HG02588 (cell line): ENCODE measurements around the gene RADIL.
A peak's percentile ranks its signal among the peaks of the same experiment; 100 is the strongest.

Experiments used
- ATAC-seq: cut with Tn5 transposase; IDR thresholded peaks from one replicate; pipeline ENCODE4 v1.9.1; 2021; ENCODE audit warnings: mild to moderate bottlenecking, moderate library complexity; ENCODE audit not compliant: unreplicated experiment

The RADIL gene

DNA sequence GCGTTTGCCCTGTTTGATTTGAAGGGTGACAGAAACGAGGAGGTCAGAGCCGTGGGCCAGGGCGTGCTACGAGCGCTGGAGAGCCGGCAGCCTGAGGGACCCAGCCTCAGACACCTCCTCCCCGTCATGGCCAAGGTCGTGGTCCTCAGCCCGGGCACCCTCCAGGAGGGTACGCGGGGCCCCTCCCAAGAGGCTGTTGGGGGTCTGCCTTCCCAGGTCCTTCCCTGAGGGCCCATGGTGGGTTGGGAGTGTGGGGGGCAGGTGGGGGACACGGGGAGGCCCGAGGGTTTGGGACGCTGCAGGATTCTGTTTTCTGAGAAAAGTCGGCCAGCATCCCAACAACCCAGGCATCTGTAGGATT, 100.2 kb downstream of the RADIL start:
- no peak for ATAC-seq

DNA sequence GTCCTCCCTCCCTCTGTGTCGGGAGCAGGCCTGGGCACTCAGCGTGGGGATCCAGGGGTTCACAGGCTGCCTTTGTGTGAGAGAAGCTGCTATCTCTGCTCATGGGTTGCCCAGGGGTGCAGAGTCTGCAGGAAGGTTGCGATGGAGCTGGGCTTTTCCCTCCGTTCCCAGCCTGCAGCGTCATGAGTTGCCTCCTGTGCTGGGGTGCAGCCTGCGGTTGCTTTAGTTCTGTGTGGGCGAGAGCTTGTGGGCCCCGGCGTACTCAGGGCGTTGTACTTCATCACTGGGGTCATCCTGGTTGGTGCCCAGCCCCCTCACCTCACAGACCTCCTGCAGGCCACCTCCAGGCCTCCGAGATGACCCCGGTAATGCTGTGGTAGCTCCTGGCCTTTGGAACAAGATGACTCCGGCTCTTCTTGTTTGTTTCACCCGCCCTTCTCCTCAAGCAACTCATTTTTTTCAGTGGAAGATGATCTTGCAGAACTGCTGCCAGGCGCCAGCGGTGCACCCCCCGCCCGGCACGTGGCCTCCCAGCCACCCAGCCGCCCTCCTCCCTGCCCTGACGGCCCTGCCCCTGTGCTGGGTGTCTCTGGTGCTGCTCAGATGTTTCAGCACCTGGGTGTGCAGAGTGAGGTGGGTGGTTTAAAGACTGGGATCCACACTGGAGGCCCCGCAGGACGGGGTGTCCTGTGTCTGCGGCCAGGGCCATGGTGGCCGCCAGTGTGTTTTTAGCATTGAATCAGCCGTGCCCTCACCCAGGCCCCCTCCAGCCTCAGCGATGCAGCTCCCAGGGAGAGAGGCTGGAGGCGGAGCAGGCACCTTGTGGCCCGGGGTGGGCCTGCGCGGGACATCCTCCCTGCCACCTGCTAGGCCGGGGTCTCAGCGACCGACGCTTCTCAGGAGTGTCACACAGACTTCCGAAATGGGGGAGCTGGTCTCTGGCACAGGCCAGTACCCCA, 100.9 kb downstream of the RADIL start:
- ATAC-seq = no peak

DNA sequence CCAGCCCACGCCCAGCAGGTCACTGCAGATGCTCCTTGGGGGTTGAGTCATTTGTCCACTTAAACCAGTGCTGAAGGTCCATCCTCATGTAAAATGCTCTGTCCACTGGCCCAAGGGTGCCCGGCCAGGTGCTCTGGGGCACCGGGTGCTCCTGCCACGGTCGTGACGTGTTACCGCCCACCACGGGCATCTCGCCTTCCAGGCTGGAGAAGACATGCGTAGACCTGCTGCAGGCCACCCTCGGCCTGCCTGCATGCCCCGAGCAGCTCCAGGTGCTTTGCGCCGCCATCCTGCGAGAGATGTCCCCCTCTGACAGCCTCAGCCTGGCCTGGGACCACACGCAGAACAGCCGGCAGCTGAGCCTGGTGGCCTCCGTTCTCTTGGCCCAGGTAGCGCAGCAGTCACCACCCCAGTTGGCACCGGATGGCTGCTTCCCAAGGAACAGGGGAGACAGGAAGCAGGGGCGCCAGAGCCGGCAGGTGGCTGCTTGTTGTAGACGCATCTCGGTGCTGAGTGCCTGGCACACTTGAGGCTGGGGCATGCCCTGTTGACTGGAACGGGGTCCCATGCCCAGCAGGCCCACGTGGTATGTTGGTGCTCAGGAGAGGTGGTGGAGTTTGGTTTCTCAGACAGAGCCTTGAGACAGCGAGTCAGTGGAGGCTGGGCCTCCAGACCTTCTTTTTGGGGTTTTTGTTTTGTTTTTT, 102.0 kb downstream of the RADIL start:
- no peak for ATAC-seq

DNA sequence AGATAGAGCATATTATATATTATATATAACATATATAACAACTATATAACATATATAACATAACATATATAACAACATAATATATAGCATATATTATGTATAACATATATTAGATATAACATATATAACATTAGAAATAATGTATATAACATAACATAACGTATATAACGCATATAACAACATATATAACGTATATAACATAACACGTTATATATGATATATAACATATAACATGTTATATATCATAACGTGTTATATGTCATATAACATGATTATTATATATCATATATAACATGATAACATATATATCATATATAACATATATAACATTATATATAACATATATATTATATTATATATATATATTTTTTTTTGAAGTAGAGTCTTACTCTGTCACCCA, 104.4 kb downstream of the RADIL start:
- ATAC-seq = no peak

DNA sequence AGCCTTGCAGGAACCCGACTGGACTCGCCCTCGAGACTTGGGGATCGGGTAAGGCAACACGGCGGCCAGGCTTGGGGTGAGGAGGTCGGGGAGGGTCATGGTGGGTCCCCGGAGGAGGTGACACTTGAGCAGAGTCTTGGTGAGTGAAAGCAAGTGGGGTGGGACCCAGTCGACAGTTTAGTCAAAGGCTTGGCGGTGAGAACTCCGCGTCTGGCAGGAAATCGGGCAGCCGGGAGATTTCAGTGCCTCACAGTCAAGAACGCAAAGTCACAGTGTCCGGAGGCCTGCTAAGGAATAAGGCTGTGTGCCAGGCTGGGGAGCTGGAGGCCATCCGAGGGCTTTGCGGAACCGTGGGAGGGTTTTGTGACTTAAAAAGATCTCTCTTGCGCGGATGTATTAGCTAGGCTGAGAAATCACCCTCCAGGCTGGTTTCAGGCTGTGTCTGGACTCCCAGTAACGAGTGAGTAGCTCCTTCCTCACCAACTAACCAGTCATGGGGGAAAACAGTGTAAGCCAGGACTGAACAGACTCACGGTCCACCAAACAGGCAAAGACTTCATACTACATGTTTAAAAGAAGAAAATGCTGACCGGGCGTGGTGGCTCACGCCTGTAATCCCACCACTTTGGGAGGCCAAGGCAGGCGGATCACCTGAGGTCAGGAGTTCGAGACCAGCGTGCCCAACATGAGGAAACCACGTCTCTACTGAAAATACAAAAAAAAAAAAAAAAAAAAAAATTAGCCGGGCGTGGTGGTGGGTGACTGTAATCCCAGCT, 107.5 kb downstream of the RADIL start:
- ATAC-seq = no peak

DNA sequence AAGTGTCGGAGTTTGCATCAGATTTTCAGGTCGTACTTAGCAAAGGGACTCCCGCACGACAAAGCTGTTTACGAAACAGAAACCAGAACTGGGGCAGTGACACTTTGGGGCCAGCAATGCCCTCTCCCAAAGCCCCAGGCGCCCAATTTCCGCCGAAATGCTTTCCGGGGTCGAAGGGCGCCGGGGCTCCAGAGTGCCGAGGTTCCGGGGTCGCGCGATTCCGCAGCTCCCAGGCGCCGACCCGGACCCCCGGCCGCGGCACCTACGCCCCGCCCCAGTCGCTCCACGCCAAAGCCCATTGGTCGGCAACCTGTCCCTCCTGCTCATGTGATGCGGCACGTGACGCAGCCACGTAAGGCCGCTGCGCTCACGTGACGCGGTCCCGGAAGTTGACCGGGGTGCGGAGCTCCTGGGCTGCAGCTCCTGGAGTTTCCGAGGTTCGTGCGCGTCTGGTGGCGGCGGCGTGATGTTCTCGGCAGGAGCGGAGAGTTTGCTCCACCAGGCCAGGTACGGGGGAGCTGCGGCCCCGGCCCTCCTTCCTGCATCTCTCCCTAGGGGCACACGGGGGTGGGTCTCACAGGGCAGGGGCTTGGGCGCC, 108.2 kb downstream of the RADIL start, which contains the start of gene AP5Z1:
Gene AP5Z1, plus strand, starts transcription at position 374 of the 598 bp plus-strand sequence. Its CDS starts 93 bp downstream, at position 467.
- peak; percentile 92 for ATAC-seq

DNA sequence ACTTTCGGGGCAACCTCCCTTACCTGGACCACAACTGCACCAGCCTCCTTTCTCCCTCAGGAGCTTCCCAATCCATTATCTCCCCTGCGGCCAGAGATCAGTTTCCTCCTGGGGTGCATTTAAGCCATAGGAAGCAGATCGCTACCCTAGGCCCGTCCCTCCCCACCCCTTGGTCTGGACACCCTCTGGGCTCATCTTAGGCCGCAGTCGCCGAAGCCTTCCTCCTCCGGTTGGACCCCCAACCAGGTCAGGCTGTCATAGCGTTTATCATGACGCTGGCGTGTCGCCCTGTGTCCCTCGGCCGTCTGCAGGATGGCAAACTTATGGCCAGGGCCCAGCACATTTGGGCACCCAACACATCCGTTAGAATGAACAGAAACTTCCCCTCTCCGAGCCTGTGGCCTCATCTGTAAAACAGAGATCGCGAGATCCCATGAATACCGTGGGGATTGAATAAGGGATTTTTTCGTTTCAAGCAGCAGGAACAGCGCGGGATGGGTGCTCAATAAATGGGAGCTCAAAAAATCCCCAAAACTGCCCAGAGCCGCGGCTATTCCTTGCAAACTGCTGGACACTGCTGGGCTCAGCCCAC, 108.8 kb downstream of the RADIL start:
- peak; percentile 18 for ATAC-seq

DNA sequence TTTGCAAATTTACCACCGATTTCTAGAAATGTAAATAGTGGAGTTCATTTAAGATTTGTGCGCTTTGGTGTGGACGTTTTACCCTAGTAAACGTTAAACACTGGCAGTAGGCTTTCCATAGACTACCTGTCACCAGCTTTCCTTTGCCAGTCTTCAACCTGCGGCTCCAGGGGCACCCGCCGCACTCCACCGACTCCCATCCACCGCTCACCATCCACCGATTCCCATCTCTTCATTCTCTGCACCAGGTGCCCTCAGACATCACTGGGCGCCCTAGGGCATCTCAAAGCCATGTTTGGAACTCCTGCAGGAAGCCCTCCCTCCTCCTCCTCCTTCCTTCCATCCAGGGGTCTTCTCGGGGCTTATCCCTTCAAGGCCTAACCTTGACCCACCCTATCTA, 109.5 kb downstream of the RADIL start:
- no peak for ATAC-seq

DNA sequence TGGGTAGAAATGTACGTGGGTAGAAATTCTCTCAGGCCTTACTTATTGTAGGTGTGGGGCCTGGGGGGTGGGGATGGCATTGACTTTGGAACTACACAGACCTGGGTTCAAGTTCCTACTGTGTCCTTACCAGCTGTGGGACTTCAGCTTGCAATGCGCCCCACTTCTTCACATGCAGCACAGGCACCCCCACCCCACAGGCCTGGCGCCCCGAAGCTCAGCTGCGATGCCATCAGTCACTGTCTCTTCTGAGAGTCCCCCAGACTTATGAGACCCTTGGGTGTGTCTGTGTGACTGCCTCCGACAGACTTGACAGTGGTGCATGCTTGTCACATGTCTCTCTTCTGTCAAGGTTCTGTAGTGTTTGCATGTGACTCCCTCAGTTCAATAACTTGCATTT, 111.2 kb downstream of the RADIL start:
- ATAC-seq = no peak

DNA sequence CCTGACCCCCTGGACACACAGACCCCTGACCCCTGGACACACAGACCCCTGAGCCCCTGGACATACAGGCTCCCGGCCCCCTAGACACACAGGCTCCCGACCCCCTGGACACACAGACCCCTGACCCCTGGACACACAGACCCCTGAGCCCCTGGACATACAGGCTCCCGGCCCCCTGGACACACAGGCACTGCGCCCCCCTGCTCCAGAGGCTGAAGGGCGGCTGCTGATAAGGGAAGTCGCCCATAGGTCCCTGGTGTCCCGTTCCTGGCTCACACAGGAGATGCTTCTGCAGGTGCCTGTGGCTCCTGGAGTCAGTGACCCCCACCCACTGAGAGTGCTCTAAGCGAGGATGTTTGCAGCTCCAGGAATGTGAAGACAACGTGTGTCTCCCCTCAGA, 111.8 kb downstream of the RADIL start:
- no peak for ATAC-seq

DNA sequence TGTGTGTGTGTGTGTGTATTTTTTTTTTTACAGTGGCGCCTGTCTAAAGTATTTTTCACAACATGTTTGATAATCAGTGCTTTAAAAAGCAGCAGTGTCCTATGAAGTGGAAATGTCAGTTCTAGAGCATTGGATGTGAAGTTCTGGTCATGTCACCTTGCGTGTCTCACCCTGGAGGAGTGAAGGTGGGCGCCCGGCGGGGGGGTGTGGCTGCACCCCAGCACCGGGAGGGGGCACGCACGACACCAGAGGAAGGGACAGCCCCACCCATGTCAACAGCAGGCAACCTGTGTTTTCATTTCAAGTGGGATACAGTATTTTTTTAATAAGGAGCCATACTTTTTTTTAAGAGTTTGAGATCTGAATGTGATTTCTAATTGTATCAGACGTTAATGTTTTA, 112.6 kb downstream of the RADIL start:
- ATAC-seq = no peak

DNA sequence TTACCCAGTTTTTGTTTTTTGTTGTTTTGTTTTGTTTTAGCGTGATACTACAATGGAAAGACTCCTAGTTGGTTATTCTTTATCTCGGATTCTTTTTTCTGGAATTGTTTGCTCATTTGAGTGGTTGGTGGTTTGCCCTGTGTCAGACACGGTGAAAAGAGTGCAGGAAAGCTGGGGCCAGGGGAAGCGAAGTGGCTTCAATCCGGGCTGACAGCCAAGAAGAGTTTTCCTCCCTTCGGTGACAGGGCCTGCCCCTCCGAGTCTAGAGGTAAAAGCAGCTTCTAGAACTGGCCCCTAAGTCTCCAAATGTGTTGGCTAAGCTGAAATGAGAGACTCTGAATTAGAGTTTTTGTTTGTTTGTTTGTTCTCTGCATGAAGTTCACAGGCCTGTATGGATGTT, 113.8 kb downstream of the RADIL start:
- no peak for ATAC-seq

DNA sequence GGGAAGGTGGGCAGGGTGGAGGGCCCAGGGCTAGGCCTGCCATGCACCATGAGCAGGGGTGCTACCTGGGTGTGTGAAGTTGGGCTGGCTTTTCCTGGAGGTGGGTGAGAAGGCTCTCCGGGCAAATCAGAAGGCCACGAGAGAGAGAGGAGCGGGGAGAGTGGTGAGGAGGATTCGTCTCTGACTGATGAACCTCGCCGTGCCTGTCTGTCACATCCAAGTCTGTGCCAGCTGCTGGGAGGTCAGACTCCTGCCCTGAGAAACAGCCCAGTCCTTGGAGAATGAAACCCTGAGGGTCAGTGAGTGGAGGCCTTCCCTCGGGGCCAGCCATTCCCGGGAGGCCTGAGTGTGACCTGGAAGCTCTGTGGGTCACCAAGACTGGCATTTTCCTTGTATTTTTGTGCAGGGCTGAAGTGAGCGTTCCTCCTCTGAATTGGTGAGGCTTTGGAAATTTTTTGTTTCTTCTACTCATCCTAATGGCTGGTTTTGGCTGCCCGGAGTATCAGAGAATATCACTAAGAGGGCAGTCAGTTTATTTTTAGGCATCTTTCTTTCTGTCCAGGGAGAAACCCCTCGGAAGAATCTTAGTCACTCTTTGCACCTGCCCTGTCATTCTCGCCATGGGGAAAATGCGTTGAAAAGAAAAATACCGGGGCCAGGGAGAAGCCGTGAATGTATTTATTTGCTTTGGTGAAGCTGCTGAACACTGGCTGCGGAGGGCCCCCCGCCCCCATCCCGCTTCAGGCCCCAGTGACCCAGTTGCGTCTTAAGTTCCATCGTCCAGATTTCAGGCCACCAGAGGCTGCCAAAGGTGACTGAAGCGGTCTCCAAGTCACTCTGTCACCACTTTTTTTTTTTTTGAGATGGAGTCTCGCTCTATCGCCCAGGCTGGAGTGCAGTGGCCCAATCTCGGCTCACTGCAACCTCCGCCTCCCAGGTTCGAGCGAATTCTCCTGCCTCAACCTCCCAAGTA, 114.6 kb downstream of the RADIL start:
- no peak for ATAC-seq

DNA sequence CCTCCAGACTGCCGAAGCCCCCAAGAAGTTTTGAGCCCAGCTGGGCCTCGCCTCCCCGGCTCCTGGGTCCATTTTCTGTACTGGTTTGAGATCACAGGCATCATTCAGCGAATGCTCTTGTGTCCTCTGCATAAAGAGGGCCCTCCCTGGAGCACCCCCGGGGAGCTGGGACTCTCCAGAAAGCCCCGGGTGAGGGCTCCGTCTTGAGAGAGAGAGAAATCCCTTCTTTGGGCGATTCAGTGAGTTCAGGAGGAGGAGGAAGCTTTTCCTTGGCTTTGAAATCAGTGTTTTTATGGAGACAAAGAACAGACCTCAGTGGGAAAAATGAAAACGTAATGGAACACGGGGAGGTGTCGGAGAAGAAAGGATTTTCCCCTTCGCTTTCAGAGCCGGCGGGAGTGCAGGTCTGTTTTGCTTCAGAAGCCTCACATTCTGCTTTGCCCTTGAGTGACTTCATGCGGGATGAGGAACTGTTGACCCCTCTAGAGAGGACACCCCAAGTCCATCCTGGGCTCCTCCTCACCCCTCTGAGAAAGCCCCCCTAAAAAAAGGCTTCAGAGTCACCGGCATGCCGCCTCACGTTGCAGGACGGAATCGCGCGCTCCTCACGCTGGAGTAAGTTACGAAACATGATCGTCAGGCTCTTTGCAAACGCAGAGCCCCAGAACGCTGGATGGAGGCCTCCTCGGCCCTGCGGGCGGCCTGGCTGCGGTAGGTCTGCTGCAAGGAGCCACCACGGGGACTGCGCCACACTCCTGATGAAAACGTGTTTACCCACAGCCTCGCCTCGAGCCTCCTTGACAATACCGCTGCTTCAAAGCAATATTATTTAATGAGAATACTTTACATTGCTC, 116.6 kb downstream of the RADIL start:
- no peak for ATAC-seq

DNA sequence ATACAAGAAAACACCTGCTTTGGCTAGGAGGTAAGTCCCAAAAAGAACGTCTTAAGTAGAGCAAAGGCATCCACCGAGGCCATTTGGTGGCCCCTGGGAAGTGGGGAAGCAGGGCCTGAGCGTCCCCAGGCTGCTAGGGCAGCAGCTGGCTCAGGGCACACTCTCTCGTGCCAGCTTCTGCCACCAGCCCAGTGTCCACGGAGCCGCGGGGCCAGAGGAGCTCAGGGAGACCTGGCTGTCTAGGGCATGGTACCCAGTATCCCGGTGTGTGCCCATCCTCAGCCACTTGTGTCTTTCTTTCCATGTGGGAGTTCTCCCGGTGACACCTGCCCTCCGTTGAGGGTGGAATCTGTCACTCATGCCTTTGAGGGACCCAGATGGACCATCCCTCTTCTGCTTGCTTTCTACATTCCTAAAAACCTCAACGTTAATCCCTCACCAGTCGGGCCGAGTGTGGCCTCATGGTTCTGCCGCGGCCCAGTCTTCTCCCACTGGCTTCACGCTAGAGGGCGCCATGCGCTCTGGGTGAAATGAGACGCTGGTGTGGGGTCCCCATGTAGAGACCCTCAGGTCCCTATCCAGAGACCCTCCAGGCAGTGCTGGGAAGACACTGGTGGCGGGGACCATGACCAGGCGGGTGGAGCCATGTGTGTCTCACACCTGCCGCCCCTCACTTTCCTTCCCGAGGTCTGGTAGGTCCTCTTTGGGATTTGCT, 117.6 kb downstream of the RADIL start:
- no peak for ATAC-seq

DNA sequence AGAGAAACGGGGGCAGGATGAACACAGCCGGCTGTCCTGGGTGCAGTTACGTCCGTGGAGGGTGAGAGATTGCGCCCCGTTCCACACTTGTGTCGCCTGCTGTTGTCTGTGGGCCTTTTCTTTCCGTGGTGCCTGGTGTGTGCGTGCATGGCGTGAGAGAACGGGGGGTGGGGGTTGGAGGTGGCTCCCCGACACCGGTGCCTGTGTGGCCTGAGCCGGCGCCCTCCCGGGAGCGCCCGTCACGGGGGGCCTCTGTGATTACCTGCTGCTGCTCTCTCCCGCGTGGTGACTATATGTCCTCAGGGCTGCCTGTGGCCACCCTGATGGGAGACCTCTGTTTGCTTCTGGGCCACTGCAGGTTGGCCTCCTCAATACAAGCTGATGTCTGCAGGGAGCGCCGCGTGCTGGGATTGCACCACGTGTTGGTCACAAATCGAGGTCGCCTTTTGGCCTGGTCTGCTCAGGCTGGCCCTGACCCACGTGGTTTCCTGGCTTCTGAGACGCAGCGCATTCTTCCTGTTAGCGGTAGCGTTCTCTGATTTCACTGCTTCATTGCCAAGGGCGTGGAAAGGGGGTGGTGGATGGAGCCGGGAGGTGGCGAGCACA, 119.0 kb downstream of the RADIL start:
- ATAC-seq = no peak

DNA sequence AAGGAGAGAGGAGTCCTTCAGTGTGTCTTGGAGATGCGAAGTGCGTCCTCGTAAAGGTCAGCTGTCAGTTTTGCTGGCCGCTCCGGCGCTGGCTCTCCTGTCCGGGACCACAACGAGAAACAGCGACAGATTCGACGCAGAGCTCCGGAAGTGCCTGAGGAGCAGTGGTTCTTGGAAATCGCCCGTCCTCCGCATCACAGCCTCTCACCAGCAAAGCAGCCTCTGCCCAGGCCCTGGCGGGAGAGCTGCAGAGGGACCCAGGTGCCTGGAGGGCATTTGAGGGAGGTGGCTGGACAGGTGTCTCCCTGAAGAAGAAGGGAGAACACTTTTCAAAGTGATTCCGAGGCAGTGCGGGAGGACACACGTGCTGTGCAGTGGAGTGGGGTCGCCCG, 119.7 kb downstream of the RADIL start:
- no peak for ATAC-seq
